SK-N-SH treated with all-trans-retinoic acid at 6 μM for 48 hours (cell line): ENCODE results near the gene LRCH1.

ENCODE experiments used
- BACH2 ChIP-seq: fragments of 250-450 bp; sonication (Bioruptor Pico); IDR thresholded peaks from 2 replicates; pipeline ENCODE4 v1.9.0; 2021; ENCODE audit warnings: mild to moderate bottlenecking, borderline replicate concordance
- ESRRG ChIP-seq: fragments of 250-450 bp; sonication (Bioruptor Pico); IDR thresholded peaks from 2 replicates; pipeline ENCODE4 v1.6.1; 2021; ENCODE audit warnings: mild to moderate bottlenecking
- ISL1 ChIP-seq: fragments of 250-450 bp; sonication (Bioruptor Pico); IDR thresholded peaks from 2 replicates; pipeline ENCODE4 v2.1.2; 2022; ENCODE audit warnings: mild to moderate bottlenecking, moderate library complexity
- PPARA ChIP-seq: fragments of 250-450 bp; sonication (Bioruptor Pico); IDR thresholded peaks from 2 replicates; pipeline ENCODE4 v1.5.0; 2020; ENCODE audit warnings: mild to moderate bottlenecking, borderline replicate concordance
- RARB ChIP-seq: fragments of 250-450 bp; sonication (Bioruptor Pico); IDR thresholded peaks from 2 replicates; pipeline ENCODE4 v1.8.0; 2021; ENCODE audit warnings: mild to moderate bottlenecking, moderate library complexity
- ZC3H10 ChIP-seq: fragments of 250-450 bp; sonication (Bioruptor Pico); IDR thresholded peaks from 2 replicates; pipeline ENCODE4 v1.5.1; 2021; ENCODE audit warnings: mild to moderate bottlenecking, moderate library complexity
- ZFP3 ChIP-seq: fragments of 250-450 bp; sonication (Bioruptor Pico); IDR thresholded peaks from 2 replicates; pipeline ENCODE4 v1.5.0; 2020; ENCODE audit warnings: mild to moderate bottlenecking, moderate library complexity
- ZNF565 ChIP-seq: fragments of 450-650 bp; formaldehyde crosslinking; conservative IDR thresholded peaks from 2 replicates; pipeline ENCODE4 v1.5.0; 2020; ENCODE audit warnings: low read depth, mild to moderate bottlenecking, moderate library complexity
- TF ChIP-seq, protein P1 (sequence below): fragments of 250-450 bp; sonication (Bioruptor Pico); IDR thresholded peaks from 2 replicates; pipeline ENCODE4 v1.5.1; 2020; ENCODE audit warnings: low read depth, mild to moderate bottlenecking, moderate library complexity
- TF ChIP-seq, protein P2 (sequence below): fragments of 250-450 bp; sonication (Bioruptor Pico); IDR thresholded peaks from 2 replicates; pipeline ENCODE4 v1.8.0; 2020; ENCODE audit warnings: mild to moderate bottlenecking, moderate library complexity, borderline replicate concordance
- TF ChIP-seq, protein P3 (sequence below): fragments of 250-450 bp; sonication (Bioruptor Pico); IDR thresholded peaks from 2 replicates; pipeline ENCODE4 v1.8.0; 2021; ENCODE audit warnings: low read depth, mild to moderate bottlenecking, moderate library complexity, borderline replicate concordance
- TF ChIP-seq, protein P4 (sequence below): fragments of 250-450 bp; sonication (Bioruptor Pico); IDR thresholded peaks from 2 replicates; pipeline ENCODE4 v1.5.1; 2021; ENCODE audit warnings: mild to moderate bottlenecking, moderate library complexity

DNA sequence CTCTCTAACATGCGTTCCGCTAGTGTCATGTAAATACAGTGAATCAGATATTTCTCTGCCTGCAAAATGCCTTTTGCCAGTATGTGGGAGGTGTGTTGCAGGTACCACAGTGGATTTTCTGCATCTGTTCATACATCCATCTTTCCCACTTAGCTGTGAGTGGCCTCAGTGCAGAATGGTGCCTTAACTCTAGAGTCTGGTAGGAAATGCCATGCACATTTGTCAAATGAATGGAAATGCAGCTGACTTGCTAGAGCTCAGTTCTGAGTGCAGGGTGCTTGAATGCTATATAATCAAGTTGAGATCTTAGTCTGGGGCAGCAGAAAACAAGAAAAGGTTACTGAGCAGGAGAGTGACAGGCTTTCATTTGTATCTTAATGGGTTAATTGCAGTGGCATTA lies 68.2 kb downstream of the LRCH1 start:
- TF ChIP-seq, protein P1, sequence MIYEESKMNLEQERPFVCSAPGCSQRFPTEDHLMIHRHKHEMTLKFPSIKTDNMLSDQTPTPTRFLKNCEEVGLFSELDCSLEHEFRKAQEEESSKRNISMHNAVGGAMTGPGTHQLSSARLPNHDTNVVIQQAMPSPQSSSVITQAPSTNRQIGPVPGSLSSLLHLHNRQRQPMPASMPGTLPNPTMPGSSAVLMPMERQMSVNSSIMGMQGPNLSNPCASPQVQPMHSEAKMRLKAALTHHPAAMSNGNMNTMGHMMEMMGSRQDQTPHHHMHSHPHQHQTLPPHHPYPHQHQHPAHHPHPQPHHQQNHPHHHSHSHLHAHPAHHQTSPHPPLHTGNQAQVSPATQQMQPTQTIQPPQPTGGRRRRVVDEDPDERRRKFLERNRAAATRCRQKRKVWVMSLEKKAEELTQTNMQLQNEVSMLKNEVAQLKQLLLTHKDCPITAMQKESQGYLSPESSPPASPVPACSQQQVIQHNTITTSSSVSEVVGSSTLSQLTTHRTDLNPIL: no peak
- TF ChIP-seq RARB (no peak), BACH2 (CRISPR knock-in tag) (no peak), ZFP3 (CRISPR knock-in tag) (no peak), ESRRG (CRISPR knock-in tag) (no peak), PPARA (CRISPR knock-in tag) (no peak), ISL1 (no peak), ZNF565 (CRISPR knock-in tag) (no peak), ZC3H10 (CRISPR knock-in tag) (no peak)
- TF ChIP-seq, protein P2, sequence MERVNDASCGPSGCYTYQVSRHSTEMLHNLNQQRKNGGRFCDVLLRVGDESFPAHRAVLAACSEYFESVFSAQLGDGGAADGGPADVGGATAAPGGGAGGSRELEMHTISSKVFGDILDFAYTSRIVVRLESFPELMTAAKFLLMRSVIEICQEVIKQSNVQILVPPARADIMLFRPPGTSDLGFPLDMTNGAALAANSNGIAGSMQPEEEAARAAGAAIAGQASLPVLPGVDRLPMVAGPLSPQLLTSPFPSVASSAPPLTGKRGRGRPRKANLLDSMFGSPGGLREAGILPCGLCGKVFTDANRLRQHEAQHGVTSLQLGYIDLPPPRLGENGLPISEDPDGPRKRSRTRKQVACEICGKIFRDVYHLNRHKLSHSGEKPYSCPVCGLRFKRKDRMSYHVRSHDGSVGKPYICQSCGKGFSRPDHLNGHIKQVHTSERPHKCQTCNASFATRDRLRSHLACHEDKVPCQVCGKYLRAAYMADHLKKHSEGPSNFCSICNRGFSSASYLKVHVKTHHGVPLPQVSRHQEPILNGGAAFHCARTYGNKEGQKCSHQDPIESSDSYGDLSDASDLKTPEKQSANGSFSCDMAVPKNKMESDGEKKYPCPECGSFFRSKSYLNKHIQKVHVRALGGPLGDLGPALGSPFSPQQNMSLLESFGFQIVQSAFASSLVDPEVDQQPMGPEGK: no peak
- TF ChIP-seq, protein P3, sequence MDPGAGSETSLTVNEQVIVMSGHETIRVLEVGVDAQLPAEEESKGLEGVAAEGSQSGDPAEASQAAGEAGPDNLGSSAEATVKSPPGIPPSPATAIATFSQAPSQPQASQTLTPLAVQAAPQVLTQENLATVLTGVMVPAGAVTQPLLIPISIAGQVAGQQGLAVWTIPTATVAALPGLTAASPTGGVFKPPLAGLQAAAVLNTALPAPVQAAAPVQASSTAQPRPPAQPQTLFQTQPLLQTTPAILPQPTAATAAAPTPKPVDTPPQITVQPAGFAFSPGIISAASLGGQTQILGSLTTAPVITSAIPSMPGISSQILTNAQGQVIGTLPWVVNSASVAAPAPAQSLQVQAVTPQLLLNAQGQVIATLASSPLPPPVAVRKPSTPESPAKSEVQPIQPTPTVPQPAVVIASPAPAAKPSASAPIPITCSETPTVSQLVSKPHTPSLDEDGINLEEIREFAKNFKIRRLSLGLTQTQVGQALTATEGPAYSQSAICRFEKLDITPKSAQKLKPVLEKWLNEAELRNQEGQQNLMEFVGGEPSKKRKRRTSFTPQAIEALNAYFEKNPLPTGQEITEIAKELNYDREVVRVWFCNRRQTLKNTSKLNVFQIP: no peak
- TF ChIP-seq, protein P4, sequence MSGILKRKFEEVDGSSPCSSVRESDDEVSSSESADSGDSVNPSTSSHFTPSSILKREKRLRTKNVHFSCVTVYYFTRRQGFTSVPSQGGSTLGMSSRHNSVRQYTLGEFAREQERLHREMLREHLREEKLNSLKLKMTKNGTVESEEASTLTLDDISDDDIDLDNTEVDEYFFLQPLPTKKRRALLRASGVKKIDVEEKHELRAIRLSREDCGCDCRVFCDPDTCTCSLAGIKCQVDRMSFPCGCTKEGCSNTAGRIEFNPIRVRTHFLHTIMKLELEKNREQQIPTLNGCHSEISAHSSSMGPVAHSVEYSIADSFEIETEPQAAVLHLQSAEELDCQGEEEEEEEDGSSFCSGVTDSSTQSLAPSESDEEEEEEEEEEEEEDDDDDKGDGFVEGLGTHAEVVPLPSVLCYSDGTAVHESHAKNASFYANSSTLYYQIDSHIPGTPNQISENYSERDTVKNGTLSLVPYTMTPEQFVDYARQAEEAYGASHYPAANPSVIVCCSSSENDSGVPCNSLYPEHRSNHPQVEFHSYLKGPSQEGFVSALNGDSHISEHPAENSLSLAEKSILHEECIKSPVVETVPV (CRISPR knock-in tag): no peak
